Liver (tissue), 9 donors: Measurements from ENCODE around the gene P2RX3. TPM values are rescaled to one million over a fixed set of nuclear protein-coding genes. Genes with fewer than 3 reads are reported as not detected.

Source experiments
- DNase-seq: peaks from one replicate; pipeline ENCODE4 v3.0.0-alpha.2; 2017; ENCODE audit warnings: low spot score
- H3K27ac ChIP-seq, 2 donors: one replicate each; pipeline ENCODE4 v1.7.0; 2013; ENCODE audit warnings: inconsistent platforms in 2 of 2, low read length in 2 of 2, control low read depth in 1 of 2, low read depth in 1 of 2, mild to moderate bottlenecking in 1 of 2
- H3K27me3 ChIP-seq, 4 donors: one replicate each; pipeline versions ENCODE4 v1.6.1 to v1.7.0; 2013; ENCODE audit warnings: low read length in 3 of 4, inconsistent platforms in 1 of 4, mild to moderate bottlenecking in 1 of 4, moderate library complexity in 1 of 4; ENCODE audit not compliant: control insufficient read depth in 4 of 4, insufficient read depth in 4 of 4
- H3K36me3 ChIP-seq, 4 donors: one replicate each; pipeline versions ENCODE4 v1.6.1 to v1.7.0; 2013; ENCODE audit warnings: low read length in 3 of 4, mild to moderate bottlenecking in 3 of 4, low read depth in 1 of 4, moderate library complexity in 1 of 4; ENCODE audit not compliant: control insufficient read depth in 4 of 4, insufficient read depth in 3 of 4
- H3K4me1 ChIP-seq, 4 donors: one replicate each; pipeline versions ENCODE4 v1.6.1 to v1.7.0; 2013; ENCODE audit warnings: low read length in 3 of 4, mild to moderate bottlenecking in 3 of 4, moderate library complexity in 1 of 4; ENCODE audit not compliant: control insufficient read depth in 4 of 4, insufficient read depth in 4 of 4
- H3K4me3 ChIP-seq, 3 donors: one replicate each; pipeline versions ENCODE4 v1.6.1 to v1.7.0; 2013; ENCODE audit warnings: low read length in 3 of 3, control low read depth in 1 of 3, low read depth in 1 of 3, mild to moderate bottlenecking in 1 of 3
- H3K9ac ChIP-seq, 2 donors: one replicate each; pipeline ENCODE4 v1.7.0; 2013; ENCODE audit warnings: low read length in 2 of 2, mild to moderate bottlenecking in 2 of 2, moderate library complexity in 2 of 2, control low read depth in 1 of 2, low read depth in 1 of 2
- H3K9me3 ChIP-seq, 4 donors: one replicate each; pipeline versions ENCODE4 v1.6.1 to v1.7.0; 2013; ENCODE audit warnings: low read length in 3 of 4; ENCODE audit not compliant: control insufficient read depth in 4 of 4
- ATF3 ChIP-seq: IDR thresholded peaks from 2 replicates; pipeline ENCODE4 v1.6.1; 2016; ENCODE audit warnings: antibody characterized with exemption
- CTCF ChIP-seq: fragments of 150-350 bp; IDR thresholded peaks from 2 replicates; pipeline ENCODE4 v1.5.1; 2017; ENCODE audit warnings: improper control_type of control experiment, low read depth, low read length; ENCODE audit not compliant: missing input control
- EGR1 ChIP-seq, 2 donors: IDR thresholded peaks; 2 replicates each; pipeline ENCODE4 v1.6.1; 2016 to 2018; ENCODE audit warnings: antibody characterized with exemption in 2 of 2, low read depth in 2 of 2
- FOXA1 ChIP-seq: IDR thresholded peaks from 2 replicates; pipeline ENCODE4 v1.6.1; 2016; ENCODE audit warnings: antibody characterized with exemption
- FOXA2 ChIP-seq: IDR thresholded peaks from 2 replicates; pipeline ENCODE4 v1.6.1; 2016; ENCODE audit warnings: antibody characterized with exemption
- GABPA ChIP-seq, 2 donors: IDR thresholded peaks in 1 of 2; conservative IDR thresholded peaks in 1 of 2; 2 replicates each; pipeline ENCODE4 v1.6.1; 2016; ENCODE audit warnings: antibody characterized with exemption in 2 of 2, mild to moderate bottlenecking in 1 of 2, moderate library complexity in 1 of 2
- HNF4A ChIP-seq, 2 donors: conservative IDR thresholded peaks; 2 replicates each; pipeline ENCODE4 v1.6.1; 2016; ENCODE audit warnings: antibody characterized with exemption in 2 of 2, mild to moderate bottlenecking in 2 of 2
- HNF4G ChIP-seq: IDR thresholded peaks from 2 replicates; pipeline ENCODE4 v1.6.1; 2016; ENCODE audit warnings: antibody characterized with exemption
- JUND ChIP-seq, 2 donors: IDR thresholded peaks; 2 replicates each; pipeline ENCODE4 v1.6.1; 2016; ENCODE audit warnings: antibody characterized with exemption in 2 of 2
- MAX ChIP-seq: IDR thresholded peaks from 2 replicates; pipeline ENCODE4 v1.6.1; 2016; ENCODE audit warnings: antibody characterized with exemption
- NR2F2 ChIP-seq: IDR thresholded peaks from 2 replicates; pipeline ENCODE4 v1.6.1; 2016; ENCODE audit warnings: antibody characterized with exemption
- RAD21 ChIP-seq, 2 donors: IDR thresholded peaks; 2 replicates each; pipeline ENCODE4 v1.6.1; 2016; ENCODE audit warnings: antibody characterized with exemption in 2 of 2, mild to moderate bottlenecking in 2 of 2
- REST ChIP-seq: IDR thresholded peaks from 2 replicates; pipeline ENCODE4 v1.6.1; 2016; ENCODE audit warnings: antibody characterized with exemption, mild to moderate bottlenecking
- RXRA ChIP-seq, 2 donors: IDR thresholded peaks; 2 replicates each; pipeline ENCODE4 v1.6.1; 2017 to 2018; ENCODE audit warnings: antibody characterized with exemption in 2 of 2, mild to moderate bottlenecking in 1 of 2
- SP1 ChIP-seq: IDR thresholded peaks from 2 replicates; pipeline ENCODE4 v1.6.1; 2018; ENCODE audit warnings: antibody characterized with exemption, mild to moderate bottlenecking
- TAF1 ChIP-seq: conservative IDR thresholded peaks from 2 replicates; pipeline ENCODE4 v1.6.1; 2016; ENCODE audit warnings: antibody characterized with exemption, mild to moderate bottlenecking
- YY1 ChIP-seq: IDR thresholded peaks from 2 replicates; pipeline ENCODE4 v1.6.1; 2016; ENCODE audit warnings: antibody characterized with exemption, mild to moderate bottlenecking
- ZBTB33 ChIP-seq: IDR thresholded peaks from 2 replicates; pipeline ENCODE4 v1.6.1; 2016; ENCODE audit warnings: antibody characterized with exemption
- WGBS: extraction: QIAGEN DNeasy Blood & Tissue Kit; methylation state at CpG from one replicate; pipeline ENCODE4 v1.1.7; 2013; 5-methylcytosine and 5-hydroxymethylcytosine counted together
- polyA plus RNA-seq, 2 donors: library from polyadenylated mRNA; stranded (reverse) in 1 of 2; unstranded in 1 of 2; fragments of 200-250 nt in 1 of 2; fragments of >200 nt in 1 of 2; fragmentation: Nextera tagmentation in 1 of 2; extraction: Ambion mirVana in 1 of 2; gene quantifications; one replicate each; pipeline versions ENCODE4 v1.2.1 to v1.2.3, GENCODE V29; 2013 to 2015
- total RNA-seq, 2 donors: library from RNA; depleted of rRNA; stranded (reverse); fragments of >200 nt; gene quantifications; one replicate each; pipeline ENCODE4 v1.2.3, GENCODE V29; 2014
- donor health status: healthy.
- donor health status: healthy.
- donor health status: healthy.
- donor health status: healthy.
- donor health status: healthy.

Gene P2RX3
- total and polyA plus RNA-seq, 4 donors, result 0.18 to 0.33 (median 0.23) TPM

GRCh38 chr11:57341250-57341808 is 3.2 kb downstream of the P2RX3 start (continued):
- TF ChIP-seq ZBTB33, result no peak
- TF ChIP-seq RAD21 (IDR thresholded peaks at IDR 0.05), result no peak
- no peak for TF ChIP-seq EGR1 (IDR thresholded peaks at IDR 0.05; ENCODE audit: low read depth in 2 of 2)

- no peak for TF ChIP-seq FOXA1
- TF ChIP-seq ATF3, result no peak
- no peak for TF ChIP-seq HNF4G
- no peak for TF ChIP-seq YY1
- TF ChIP-seq MAX, result no peak
- TF ChIP-seq FOXA2, result no peak
- no peak for TF ChIP-seq REST
- no peak for TF ChIP-seq HNF4A (conservative IDR thresholded peaks at IDR 0.05)
- TF ChIP-seq RXRA (IDR thresholded peaks at IDR 0.05), result no peak
- TF ChIP-seq JUND (IDR thresholded peaks at IDR 0.05), result no peak
- TF ChIP-seq RAD21 (IDR thresholded peaks at IDR 0.05), result no peak
- no peak for TF ChIP-seq GABPA (IDR thresholded peaks at IDR 0.05 in 1 of 2, conservative IDR thresholded peaks at IDR 0.05 in 1 of 2)
- TF ChIP-seq TAF1, result no peak
- no peak for TF ChIP-seq ZBTB33
- no peak for TF ChIP-seq CTCF
- no peak for TF ChIP-seq SP1
- no peak for TF ChIP-seq NR2F2
- H3K27me3 ChIP-seq, result no peaks in the 10 kb centered on the region
- no peak overlapping the region for H3K4me3 ChIP-seq
- H3K4me1 ChIP-seq, result peaks cover 0 to 4% (median 3%) of the 10 kb centered on the region in 4 donors
- no peaks in the 10 kb centered on the region for H3K9me3 ChIP-seq
- no peak for DNase-seq
- no peak overlapping the region for H3K27ac ChIP-seq
- WGBS, result 93% methylated on average over 11 of the region's 11 CpGs
- H3K36me3 ChIP-seq, result no peaks in the 10 kb centered on the region
- H3K9ac ChIP-seq, result no peak overlapping the region
Measured at GRCh38 chr11:57342702-57343101, 4.5 kb downstream of the P2RX3 start.
